K562 (cell line): ENCODE measurements around the gene LAMB1. TPM values are rescaled to one million over a fixed set of nuclear protein-coding genes. Genes with fewer than 3 reads are reported as not detected.

ENCODE experiments used
- ATAC-seq: fragments of 200-7000 bp; cut with Tn5 transposase; 3 replicates; pipeline ENCODE4 v1.9.1; 2020; ENCODE audit warnings: moderate library complexity
- BruUV-seq: library from RNA; stranded (reverse); fragments of 400-500 nt; replicated peaks from 2 replicates; lab custom pipeline; 2021; lab: Mats Ljungman, UMichigan
- CTCF ChIA-PET: fragments of 300-600 bp; formaldehyde crosslinking; extraction: SDS; loops from one replicate; lab custom pipeline; 2021; ENCODE audit warnings: low intra/inter-chr PET ratio; lab: Yijun Ruan, JAX
- POLR2A ChIA-PET: fragments of 300-600, 350-650 bp; sonication (Branson Sonifier 250); formaldehyde crosslinking; extraction: SDS; loops from one replicate; lab custom pipeline; 2021; ENCODE audit warnings: antibody characterized with exemption, inconsistent platforms; lab: Yijun Ruan, JAX
- DNase-seq, 4 experiments: peaks; one replicate each; pipeline versions ENCODE4 v3.0.0 to v3.0.0-alpha.2; 2011 to 2018; ENCODE audit warnings: low spot score in 3 of 4, mixed read lengths in 3 of 4; ENCODE audit errors: extremely low read depth in 1 of 4
- FAIRE-seq: peaks from 2 replicates; lab custom pipeline; 2011; peaks lifted over from hg19 to GRCh38; lab: Jason Lieb, UNC
- H2AFZ ChIP-seq: 2 replicates; pipeline ENCODE4 v1.6.0; 2011; ENCODE audit warnings: low read depth, low read length, control low read depth, inconsistent platforms
- H3K27ac ChIP-seq: fragments of 200-600 bp; 3 replicates; pipeline ENCODE4 v1.8.0; 2011; ENCODE audit warnings: low read depth, mild to moderate bottlenecking, control low read depth, inconsistent platforms, low read length, moderate library complexity, mixed read lengths; ENCODE audit errors: extremely low read depth
- H3K27me3 ChIP-seq, 2 experiments: fragments of 300-600 bp in 1 of 2; 2 replicates in 1 of 2; 3 replicates in 1 of 2; pipeline versions ENCODE4 v1.6.0 to v1.8.0; 2011; ENCODE audit warnings: inconsistent platforms in 2 of 2, low read length in 2 of 2, mild to moderate bottlenecking in 1 of 2, mixed read lengths in 1 of 2, moderate library complexity in 1 of 2; ENCODE audit not compliant: control insufficient read depth in 2 of 2, insufficient read depth in 2 of 2
- H3K36me3 ChIP-seq: fragments of 300-600 bp; 3 replicates; pipeline ENCODE4 v1.8.0; 2011; ENCODE audit warnings: mild to moderate bottlenecking, low read length, inconsistent platforms; ENCODE audit not compliant: control insufficient read depth, insufficient read depth
- H3K4me1 ChIP-seq, 2 experiments: fragments of 200-600 bp in 1 of 2; replicated peaks in 1 of 2; 2 replicates in 1 of 2; 3 replicates in 1 of 2; pipeline versions ENCODE4 v1.5.1 to v1.8.0; 2011; ENCODE audit warnings: inconsistent platforms in 2 of 2, low read length in 2 of 2, mild to moderate bottlenecking in 1 of 2, mixed read lengths in 1 of 2, moderate library complexity in 1 of 2; ENCODE audit not compliant: control insufficient read depth in 2 of 2, insufficient read depth in 2 of 2
- H3K4me2 ChIP-seq: 2 replicates; pipeline ENCODE4 v1.6.1; 2011; ENCODE audit warnings: low read length, control low read depth, inconsistent platforms, mixed read lengths; ENCODE audit not compliant: insufficient read depth
- H3K4me3 ChIP-seq: fragments of 200-600 bp; sonication (generic), shearing (Covaris generic); 2 replicates; pipeline ENCODE4 v1.5.1; 2016; ENCODE audit warnings: control low read depth, inconsistent platforms
- H3K79me2 ChIP-seq: fragments of 200-600 bp; 3 replicates; pipeline ENCODE4 v1.8.0; 2011; ENCODE audit warnings: low read length, inconsistent platforms; ENCODE audit not compliant: control insufficient read depth, insufficient read depth
- H3K9ac ChIP-seq, 2 experiments: 2 replicates each; pipeline versions ENCODE4 v1.6.0 to v1.6.1; 2011; ENCODE audit warnings: low read depth in 2 of 2, low read length in 2 of 2, control low read depth in 1 of 2, inconsistent platforms in 1 of 2, mild to moderate bottlenecking in 1 of 2, mixed read lengths in 1 of 2; ENCODE audit not compliant: insufficient read depth in 1 of 2
- H3K9me1 ChIP-seq: one replicate; pipeline ENCODE4 v1.6.0; 2011; ENCODE audit warnings: inconsistent platforms, mild to moderate bottlenecking, low read length, moderate library complexity; ENCODE audit not compliant: control insufficient read depth, insufficient read depth
- H3K9me3 ChIP-seq: replicated peaks from 2 replicates; pipeline ENCODE4 v1.5.1; 2011; ENCODE audit warnings: low read depth, low read length, inconsistent platforms; ENCODE audit not compliant: control insufficient read depth, insufficient read depth
- H4K20me1 ChIP-seq: replicated peaks from 2 replicates; pipeline ENCODE4 v1.6.1; 2011; ENCODE audit warnings: low read length, inconsistent platforms, mixed read lengths; ENCODE audit not compliant: control insufficient read depth, insufficient read depth
- CC2D1A ChIP-seq: fragments of 450-650 bp; IDR thresholded peaks from 2 replicates; pipeline ENCODE4 v1.6.1; 2017; ENCODE audit warnings: mild to moderate bottlenecking
- FOSL1 ChIP-seq: fragments of 200-800 bp; sonication (Bioruptor generic); conservative IDR thresholded peaks from 2 replicates; pipeline ENCODE4 v1.6.1; 2016; ENCODE audit warnings: missing genetic modification characterization, missing compliant biosample characterization
- FOXJ3 ChIP-seq: sonication (generic); formaldehyde crosslinking; IDR thresholded peaks from 2 replicates; pipeline ENCODE4 v1.4.0; 2020; ENCODE audit warnings: mild to moderate bottlenecking, missing genetic modification reagents
- KLF16 ChIP-seq: IDR thresholded peaks from 2 replicates; pipeline ENCODE4 v1.6.1; 2016; ENCODE audit warnings: antibody characterized with exemption
- L3MBTL2 ChIP-seq: fragments of 450-650 bp; IDR thresholded peaks from 2 replicates; pipeline ENCODE4 v1.6.1; 2016; ENCODE audit warnings: mild to moderate bottlenecking, moderate library complexity
- MAX ChIP-seq: sonication (generic); formaldehyde crosslinking; IDR thresholded peaks from 2 replicates; pipeline ENCODE4 v1.9.0; 2022; ENCODE audit warnings: mild to moderate bottlenecking, missing genetic modification reagents
- ZNF217 ChIP-seq: sonication (generic); formaldehyde crosslinking; IDR thresholded peaks from 2 replicates; pipeline ENCODE4 v1.8.0; 2022; ENCODE audit warnings: mild to moderate bottlenecking, missing genetic modification reagents
- ZNF609 ChIP-seq: sonication (generic); formaldehyde crosslinking; IDR thresholded peaks from 2 replicates; pipeline ENCODE4 v1.8.1; 2023; ENCODE audit warnings: missing genetic modification reagents, mild to moderate bottlenecking, borderline replicate concordance
- ZNF707 ChIP-seq: fragments of 250-450 bp; sonication (Bioruptor Pico); conservative IDR thresholded peaks from 2 replicates; pipeline ENCODE4 v1.8.0; 2022; ENCODE audit warnings: inconsistent platforms, mild to moderate bottlenecking, moderate library complexity
- WGBS: fragments of 100-300 bp; shearing (Covaris generic); methylation state at CpG from one replicate; pipeline ENCODE4 v1.1.6; 2016; ENCODE audit warnings: low coverage, mixed read lengths; ENCODE audit not compliant: insufficient coverage; ENCODE audit errors: missing lambda C conversion rate; 5-methylcytosine and 5-hydroxymethylcytosine counted together
- in situ Hi-C: fragments of 300-500 bp; cut with MboI; formaldehyde crosslinking; loops from 4 replicates; pipeline ENCODE4 v1.15.0; 2018; ENCODE audit warnings: inconsistent platforms, mixed read lengths
- intact Hi-C: fragments of 100-400 bp; cut with micrococcal nuclease; formaldehyde crosslinking; loops from 2 replicates; pipeline ENCODE4 v1.14.2; 2022
- polyA plus RNA-seq, 8 experiments: library from polyadenylated mRNA; depleted of rRNA in 4 of 8; stranded (reverse) in 5 of 8; unstranded in 3 of 8; fragments of >200 nt; fragmentation: Nextera tagmentation in 2 of 8; fragmentation: Illumina TruSeq in 1 of 8; extraction: Ambion mirVana in 2 of 8; extraction: Trizol in 1 of 8; gene quantifications; 2 replicates each; pipeline versions ENCODE4 v1.2.1 to v1.2.3, GENCODE V29; 2011 to 2014; ENCODE audit warnings: inconsistent platforms in 1 of 8, missing spikeins in 1 of 8
- total RNA-seq, 7 experiments: library from RNA; depleted of rRNA in 6 of 7; stranded (reverse); fragments of >200 nt in 6 of 7; fragmentation: Illumina TruSeq in 2 of 7; extraction: Trizol in 2 of 7; gene quantifications; 2 replicates each; pipeline versions ENCODE4 v1.2.1 to v1.2.3, GENCODE V29; 2011 to 2021; ENCODE audit warnings: low replicate concordance in 1 of 7
- TF ChIP-seq, protein P1 (sequence below): fragments of 250-450 bp; sonication (Bioruptor Pico); IDR thresholded peaks from 2 replicates; pipeline ENCODE4 v1.8.0; 2021; ENCODE audit warnings: borderline replicate concordance, mild to moderate bottlenecking, moderate library complexity; ENCODE audit not compliant: poor library complexity, severe bottlenecking

Gene LAMB1
- total and polyA plus RNA-seq, 9 of the 15 experiments (the other 6 are each of a cell fraction or from before 2014, with no cell fraction given): 6.0 to 17.7 (median 12.3) TPM

DNA sequence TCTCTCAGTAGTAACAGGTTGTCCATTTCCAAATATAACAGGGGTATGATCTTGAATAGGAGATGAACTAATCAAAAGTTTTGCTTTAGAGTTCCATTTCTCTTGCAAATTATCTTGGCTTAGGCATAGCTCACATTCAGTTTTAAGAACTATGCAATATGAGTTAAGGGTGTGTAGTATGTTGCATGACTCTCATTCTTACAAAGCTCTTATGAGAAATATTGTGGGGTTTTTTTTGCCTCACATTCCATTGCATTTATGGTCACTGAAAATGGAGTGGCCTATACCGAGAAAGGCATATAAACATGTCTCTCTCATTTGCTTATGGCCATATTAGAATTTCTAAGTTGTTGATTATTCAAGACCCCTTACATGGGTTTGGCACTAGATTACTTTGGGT, 48.5 kb upstream of the LAMB1 start:
- ChIA-PET POLR2A (interaction anchor here (0.9 kb wide), 1 partner anchor 16 kb away, joined by 5 read pairs; no protein-coding TSS in a partner anchor), CTCF (no interaction called here)
- Histone ChIP-seq H3K9ac (no peak overlapping the region), H3K36me3 (no peaks in the 10 kb centered on the region), H3K27me3 (no peaks in the 10 kb centered on the region), H3K9me1 (no peaks in the 10 kb centered on the region), H4K20me1 (no peaks in the 10 kb centered on the region), H3K4me3 (no peak overlapping the region), H2AFZ (no peak overlapping the region), H3K27ac (no peak overlapping the region), H3K79me2 (no peaks in the 10 kb centered on the region), H3K4me2 (no peak overlapping the region), H3K9me3 (no peaks in the 10 kb centered on the region), H3K4me1 (no peaks in the 10 kb centered on the region; a peak in 1 of 5 replicates)
- 14% methylated on average over 1 of the region's 1 CpG for WGBS
- in situ Hi-C loops: no loop called here
- intact Hi-C loops: no loop called here
- no TSS peak for BruUV-seq
- FAIRE-seq (no peak), DNase-seq (no peak), ATAC-seq (no peak)
- TF ChIP-seq FOSL1: no peak
- no peak for TF ChIP-seq FOXJ3 (CRISPR knock-in tag)
- TF ChIP-seq CC2D1A: no peak
- TF ChIP-seq ZNF707: no peak
- TF ChIP-seq, protein P1, sequence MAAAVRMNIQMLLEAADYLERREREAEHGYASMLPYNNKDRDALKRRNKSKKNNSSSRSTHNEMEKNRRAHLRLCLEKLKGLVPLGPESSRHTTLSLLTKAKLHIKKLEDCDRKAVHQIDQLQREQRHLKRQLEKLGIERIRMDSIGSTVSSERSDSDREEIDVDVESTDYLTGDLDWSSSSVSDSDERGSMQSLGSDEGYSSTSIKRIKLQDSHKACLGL (CRISPR knock-in tag): no peak
- TF ChIP-seq MAX (CRISPR knock-in tag): no peak
- no peak for TF ChIP-seq L3MBTL2
- no peak for TF ChIP-seq ZNF217
- TF ChIP-seq ZNF609: no peak
- TF ChIP-seq KLF16: no peak
